Lung (tissue), 12 donors: ENCODE results near the gene ERICH4. TPM values are rescaled to one million over a fixed set of nuclear protein-coding genes. Genes with fewer than 3 reads are reported as not detected.

Experiments
- ATAC-seq: fragments of 200-7000 bp; cut with Tn5 transposase; one replicate; pipeline ENCODE4 v1.9.1; 2020; ENCODE audit warnings: moderate number of reproducible peaks; ENCODE audit not compliant: insufficient read depth, low FRiP score
- DNase-seq, 3 donors: peaks; one replicate each; pipeline ENCODE4 v3.0.0-alpha.2; 2013 to 2017
- H3K27ac ChIP-seq, 2 donors: one replicate each; pipeline ENCODE4 v1.5.1; 2013; ENCODE audit warnings: mild to moderate bottlenecking in 2 of 2, moderate library complexity in 2 of 2, control low read depth in 1 of 2, inconsistent platforms in 1 of 2, low read depth in 1 of 2, low read length in 1 of 2
- H3K27me3 ChIP-seq, 3 donors: one replicate each; pipeline ENCODE4 v1.5.1; 2013; ENCODE audit warnings: low read length in 2 of 3; ENCODE audit not compliant: control insufficient read depth in 3 of 3, insufficient read depth in 3 of 3
- H3K36me3 ChIP-seq, 4 donors: one replicate each; pipeline ENCODE4 v1.5.1; 2013; ENCODE audit warnings: low read length in 4 of 4, mild to moderate bottlenecking in 1 of 4, moderate library complexity in 1 of 4; ENCODE audit not compliant: control insufficient read depth in 4 of 4, insufficient read depth in 4 of 4
- H3K4me1 ChIP-seq, 5 donors: one replicate each; pipeline ENCODE4 v1.5.1; 2013; ENCODE audit warnings: low read length in 5 of 5, mild to moderate bottlenecking in 2 of 5, moderate library complexity in 1 of 5; ENCODE audit not compliant: control insufficient read depth in 5 of 5, insufficient read depth in 5 of 5
- H3K4me3 ChIP-seq: one replicate; pipeline ENCODE4 v1.5.1; 2013; ENCODE audit warnings: mild to moderate bottlenecking, control low read depth, moderate library complexity
- H3K9ac ChIP-seq, 2 donors: one replicate each; pipeline ENCODE4 v1.5.1; 2013; ENCODE audit warnings: low read length in 2 of 2, control low read depth in 1 of 2; ENCODE audit not compliant: insufficient read depth in 1 of 2
- H3K9me3 ChIP-seq, 4 donors: one replicate each; pipeline ENCODE4 v1.5.1; 2013; ENCODE audit warnings: low read length in 3 of 4, mild to moderate bottlenecking in 1 of 4, moderate library complexity in 1 of 4; ENCODE audit not compliant: control insufficient read depth in 4 of 4, insufficient read depth in 3 of 4
- WGBS, 2 donors: extraction: QIAGEN DNeasy Blood & Tissue Kit; methylation state at CpG; one replicate each; pipeline ENCODE4 v1.1.7; 2013; 5-methylcytosine and 5-hydroxymethylcytosine counted together
- polyA plus RNA-seq, 2 donors: library from polyadenylated mRNA; stranded (reverse); fragments of 200-250 nt; gene quantifications; one replicate each; pipeline ENCODE4 v1.2.1, GENCODE V29; 2013
- total RNA-seq, 2 donors: library from RNA; depleted of rRNA in 1 of 2; stranded (reverse); fragments of >200 nt in 1 of 2; gene quantifications; one replicate each; pipeline ENCODE4 v1.2.1, GENCODE V29; 2014 to 2021
- TF ChIP-seq, protein P1 (sequence below): IDR thresholded peaks from 2 replicates; pipeline ENCODE4 v1.5.1; 2012; ENCODE audit warnings: mild to moderate bottlenecking; ENCODE audit errors: control extremely low read depth, extremely low read depth
- donor health status: control.
- donor health status: control.
- donor health status: Bipolar disorder and iron deficiency.
- donor health status: healthy.
- donor health status: DM: yes; HTN: yes; CAD: no.

Gene ERICH4
- total and polyA plus RNA-seq, 4 donors: 0.16 TPM; not detected in 3

DNA sequence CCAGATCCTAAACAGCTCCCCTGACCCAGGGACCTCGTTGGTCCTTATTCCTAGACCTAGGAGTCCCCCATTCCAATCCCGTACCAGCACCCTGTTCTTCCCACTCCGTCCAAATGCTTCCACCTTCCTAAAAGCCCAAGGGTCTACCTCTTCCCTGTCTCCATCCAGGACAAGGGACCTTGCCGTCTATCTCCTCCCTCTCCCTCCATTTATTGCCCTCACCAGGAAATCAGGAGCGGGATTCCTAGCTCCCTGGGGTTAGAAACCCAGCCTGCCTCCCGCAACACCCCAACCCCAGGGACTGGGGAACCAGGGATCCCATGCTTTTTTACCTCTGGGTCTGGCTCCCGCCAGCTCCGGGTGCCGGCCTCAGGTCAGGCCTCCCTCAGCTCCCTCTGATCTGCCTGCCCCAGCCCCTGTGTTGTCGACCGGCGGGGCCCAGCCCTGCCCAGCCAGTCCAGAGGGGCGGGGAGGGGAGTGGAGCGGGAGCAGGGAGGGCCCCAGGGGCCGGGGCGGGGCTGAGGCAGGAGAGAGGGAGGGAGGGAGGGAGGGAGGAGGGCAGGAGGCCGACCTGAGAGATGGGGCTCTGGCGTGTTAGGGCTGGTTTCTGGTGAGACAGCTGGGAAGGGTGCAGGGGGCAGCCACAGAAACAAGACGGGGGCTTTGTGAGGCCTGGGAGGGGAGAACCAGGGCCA, 15.9 kb upstream of the ERICH4 start, which contains the start of gene B3GNT8:
Gene B3GNT8 (minus strand): TSS at position 423 of the 695 bp plus-strand sequence. CDS start 596 bp downstream, outside the sequence.
- peak; percentile 75 to 89 (median 84) for DNase-seq
- H3K9ac ChIP-seq: peak within 1 kb of the TSS; percentile 33 to 45
- H3K4me1 ChIP-seq: peaks cover 0 to 23% (median 13%) of the 10 kb centered on the region in 5 donors
- TF ChIP-seq, protein P1, sequence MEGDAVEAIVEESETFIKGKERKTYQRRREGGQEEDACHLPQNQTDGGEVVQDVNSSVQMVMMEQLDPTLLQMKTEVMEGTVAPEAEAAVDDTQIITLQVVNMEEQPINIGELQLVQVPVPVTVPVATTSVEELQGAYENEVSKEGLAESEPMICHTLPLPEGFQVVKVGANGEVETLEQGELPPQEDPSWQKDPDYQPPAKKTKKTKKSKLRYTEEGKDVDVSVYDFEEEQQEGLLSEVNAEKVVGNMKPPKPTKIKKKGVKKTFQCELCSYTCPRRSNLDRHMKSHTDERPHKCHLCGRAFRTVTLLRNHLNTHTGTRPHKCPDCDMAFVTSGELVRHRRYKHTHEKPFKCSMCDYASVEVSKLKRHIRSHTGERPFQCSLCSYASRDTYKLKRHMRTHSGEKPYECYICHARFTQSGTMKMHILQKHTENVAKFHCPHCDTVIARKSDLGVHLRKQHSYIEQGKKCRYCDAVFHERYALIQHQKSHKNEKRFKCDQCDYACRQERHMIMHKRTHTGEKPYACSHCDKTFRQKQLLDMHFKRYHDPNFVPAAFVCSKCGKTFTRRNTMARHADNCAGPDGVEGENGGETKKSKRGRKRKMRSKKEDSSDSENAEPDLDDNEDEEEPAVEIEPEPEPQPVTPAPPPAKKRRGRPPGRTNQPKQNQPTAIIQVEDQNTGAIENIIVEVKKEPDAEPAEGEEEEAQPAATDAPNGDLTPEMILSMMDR: no peak
- peak within 1 kb of the TSS; percentile 66 to 90 for H3K27ac ChIP-seq
- H3K4me3 ChIP-seq: peak within 1 kb of the TSS; percentile 35
- whole genome bisulfite sequencing, 2 donors: 7 to 8% methylated on average over 16 to 19 of the region's 19 CpGs
- no peaks in the 10 kb centered on the region for H3K9me3 ChIP-seq
- no peaks in the 10 kb centered on the region for H3K27me3 ChIP-seq
- H3K36me3 ChIP-seq: peaks cover 0 to 30% (median 6%) of the 10 kb centered on the region in 4 donors
- peak; percentile 87 for ATAC-seq

DNA sequence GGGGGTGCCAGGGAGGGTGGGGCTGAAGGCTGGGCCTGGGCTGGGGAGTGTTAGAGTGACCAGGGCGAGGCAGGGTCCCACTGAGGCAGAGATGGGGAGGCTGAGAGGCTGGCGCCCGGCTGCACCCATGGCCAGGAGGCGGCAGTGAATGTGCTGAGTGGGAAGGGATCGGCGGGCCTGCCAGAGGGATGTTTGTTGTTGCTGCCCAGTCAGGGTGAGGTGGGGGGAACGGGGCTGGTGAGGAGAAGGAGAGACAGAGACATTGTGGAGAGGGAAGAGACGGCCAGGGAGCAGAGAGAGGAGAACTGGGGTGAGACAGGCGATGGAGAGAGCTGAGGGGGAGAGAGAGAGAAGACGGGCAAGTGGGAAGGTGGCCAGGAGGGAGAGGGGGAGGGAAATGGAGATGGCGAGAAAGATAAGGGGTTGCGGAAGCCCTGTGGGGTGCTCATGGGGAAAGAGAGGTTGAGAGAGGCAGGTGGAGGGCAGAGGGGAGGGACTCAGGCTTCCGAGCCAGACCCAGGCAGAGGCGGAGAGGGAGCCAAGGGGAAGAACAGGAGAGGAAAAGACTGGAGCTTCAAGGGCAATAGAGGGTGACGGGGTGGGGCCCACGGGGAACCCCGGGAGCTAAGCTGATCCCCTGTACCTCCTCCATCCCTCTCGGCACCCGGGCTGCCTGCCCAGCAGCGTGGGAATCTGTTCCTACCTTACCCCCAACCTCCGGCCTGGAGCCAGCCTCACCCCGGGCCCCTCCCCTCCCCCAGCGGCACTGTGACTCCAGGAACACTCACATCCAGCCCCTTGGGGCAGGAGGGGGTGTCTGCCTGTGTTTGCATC, 15.1 kb upstream of the ERICH4 start:
- WGBS, 2 donors: 2 to 3% methylated on average over 19 to 23 of the region's 23 CpGs
- TF ChIP-seq, protein P1: no peak
- H3K9ac ChIP-seq: peak overlapping the region; percentile 13 to 33
- H3K27ac ChIP-seq: peak overlapping the region; percentile 66 to 90
- H3K4me3 ChIP-seq: no peak overlapping the region
- DNase-seq: peak; percentile 24 to 53 (median 32)
- ATAC-seq: peak; percentile 5
- H3K27me3 ChIP-seq: no peaks in the 10 kb centered on the region
- H3K36me3 ChIP-seq: peaks cover 0 to 31% (median 11%) of the 10 kb centered on the region in 4 donors
- H3K4me1 ChIP-seq: peaks cover 0 to 23% (median 13%) of the 10 kb centered on the region in 5 donors
- H3K9me3 ChIP-seq: peaks cover 0 to 3% (median 0%) of the 10 kb centered on the region in 4 donors

- Histone ChIP-seq H3K9me3 (peaks cover 0 to 3% (median 0%) of the 10 kb centered on the region in 4 donors), H3K4me1 (peaks cover 0 to 23% (median 13%) of the 10 kb centered on the region in 5 donors), H3K27me3 (no peaks in the 10 kb centered on the region), H3K36me3 (peaks cover 0 to 33% (median 13%) of the 10 kb centered on the region in 4 donors), H3K27ac (peak overlapping the region; percentile 66 to 90), H3K9ac (no peak overlapping the region), H3K4me3 (no peak overlapping the region)
- ATAC-seq: no peak
- 13 to 41% methylated on average over 1 of the region's 1 CpG for WGBS, 2 donors
- no peak for DNase-seq
- TF ChIP-seq, protein P1: no peak
These were observed 14.5 kb upstream of the ERICH4 start for GRCh38 chr19:41428481-41428859.
